Kidney (tissue), 14 donors: ENCODE data around the gene CELF5. TPM values are rescaled to one million over a fixed set of nuclear protein-coding genes. Genes with fewer than 3 reads are reported as not detected.

Source experiments
- DNase-seq, 5 donors: peaks; one replicate each; pipeline ENCODE4 v3.0.0-alpha.2; 2013 to 2020
- FAIRE-seq: peaks from 2 replicates; lab custom pipeline; 2012; peaks lifted over from hg19 to GRCh38; lab: Jason Lieb, UNC
- H3K27ac ChIP-seq, 2 donors: one replicate each; pipeline ENCODE4 v1.7.0; 2013; ENCODE audit warnings: low read depth in 2 of 2, low read length in 2 of 2, inconsistent platforms in 1 of 2
- H3K27me3 ChIP-seq: one replicate; pipeline ENCODE4 v1.7.1; 2013; ENCODE audit warnings: low read length, inconsistent platforms; ENCODE audit not compliant: control insufficient read depth, insufficient read depth
- H3K36me3 ChIP-seq, 3 donors: one replicate each; pipeline versions ENCODE4 v1.7.0 to v1.7.1; 2013; ENCODE audit warnings: low read length in 3 of 3, control low read depth in 1 of 3, inconsistent platforms in 1 of 3; ENCODE audit not compliant: insufficient read depth in 3 of 3, control insufficient read depth in 2 of 3
- H3K4me1 ChIP-seq, 3 donors: one replicate each; pipeline versions ENCODE4 v1.7.0 to v1.7.1; 2013; ENCODE audit warnings: low read length in 3 of 3, inconsistent platforms in 1 of 3, low read depth in 1 of 3; ENCODE audit not compliant: control insufficient read depth in 2 of 3, insufficient read depth in 2 of 3
- H3K4me3 ChIP-seq, 3 donors: one replicate each; pipeline versions ENCODE4 v1.7.0 to v1.8.1; 2013; ENCODE audit warnings: low read length in 3 of 3, control low read depth in 1 of 3, inconsistent platforms in 1 of 3
- H3K9ac ChIP-seq, 3 donors: one replicate each; pipeline versions ENCODE4 v1.7.0 to v1.7.1; 2013; ENCODE audit warnings: low read length in 3 of 3, control low read depth in 1 of 3, inconsistent platforms in 1 of 3
- H3K9me3 ChIP-seq, 3 donors: one replicate each; pipeline versions ENCODE4 v1.7.0 to v1.7.1; 2013; ENCODE audit warnings: low read length in 3 of 3, control low read depth in 1 of 3, inconsistent platforms in 1 of 3; ENCODE audit not compliant: control insufficient read depth in 2 of 3, insufficient read depth in 1 of 3
- CTCF ChIP-seq: IDR thresholded peaks from 3 replicates; pipeline ENCODE4 v1.5.1; 2012; ENCODE audit warnings: mild to moderate bottlenecking, moderate library complexity, borderline replicate concordance; ENCODE audit not compliant: insufficient read depth; ENCODE audit errors: extremely low read depth
- intact Hi-C: fragments of 100-400 bp; cut with DNase I; formaldehyde crosslinking; loops from one replicate; pipeline ENCODE4 v1.11.1; 2022
- polyA plus RNA-seq: library from polyadenylated mRNA; stranded (reverse); fragments of 350-450 nt; fragmentation: Illumina TruSeq; extraction: RNeasy Lipid Tissue Mini Kit (QIAGEN cat#74804); gene quantifications from one replicate; pipeline ENCODE4 v1.2.3, GENCODE V29; 2014; ENCODE audit warnings: low read depth, low replicate concordance; ENCODE audit not compliant: insufficient read depth
- total RNA-seq: library from RNA; stranded (reverse); fragmentation: NEBNext Ultra II Directional; extraction: Animal tissue kit (Norgen Biotek cat#: 25700); gene quantifications from one replicate; pipeline ENCODE4 v1.2.1, GENCODE V29; 2021
- donor health status: control.
- donor health status: control.
- donor health status: control.
- donor health status: control.
- donor health status: control.
- donor health status: DM: yes; HTN: yes; CAD: no.
- donor health status: Normal renal cell carcinoma (clear cell type).

Gene CELF5
- total and polyA plus RNA-seq, 2 donors from 2014 or later, result 0.15 to 0.38 TPM

- intact Hi-C loops, result loop anchor here (5.0 kb wide), 1 partner anchor 50 kb away; no protein-coding TSS in a partner anchor
- DNase-seq, result peak in 1 of 5 donors; percentile 60
- Histone ChIP-seq H3K36me3 (no peaks in the 10 kb centered on the region), H3K9me3 (no peaks in the 10 kb centered on the region), H3K27me3 (no peaks in the 10 kb centered on the region), H3K4me3 (no peak overlapping the region), H3K4me1 (no peaks in the 10 kb centered on the region), H3K9ac (no peak overlapping the region), H3K27ac (no peak overlapping the region)
- no peak for TF ChIP-seq CTCF
- FAIRE-seq, result no peak
These were observed 27.6 kb upstream of the CELF5 start for GRCh38 chr19:3196933-3197205.

- FAIRE-seq (no peak), DNase-seq (peak in 1 of 5 donors; percentile 66)
- H3K9me3 ChIP-seq, result no peaks in the 10 kb centered on the region
- intact Hi-C loops, result loop anchor here (5.0 kb wide), 1 partner anchor 48 kb away; no protein-coding TSS in a partner anchor
- H3K27ac ChIP-seq, result no peak overlapping the region
- H3K4me3 ChIP-seq, result no peak overlapping the region
- H3K4me1 ChIP-seq, result no peaks in the 10 kb centered on the region
- no peaks in the 10 kb centered on the region for H3K27me3 ChIP-seq
- H3K36me3 ChIP-seq, result no peaks in the 10 kb centered on the region
- no peak for TF ChIP-seq CTCF
- H3K9ac ChIP-seq, result no peak overlapping the region
These were observed 25.4 kb upstream of the CELF5 start for GRCh38 chr19:3198901-3199700.

GRCh38 chr19:3201072-3201700 is 23.3 kb upstream of the CELF5 start:
- H3K9ac ChIP-seq, result no peak overlapping the region
- FAIRE-seq (no peak), DNase-seq (no peak)
- no peak for TF ChIP-seq CTCF
- H3K27ac ChIP-seq, result no peak overlapping the region
- no peaks in the 10 kb centered on the region for H3K27me3 ChIP-seq
- intact Hi-C loops, result no loop called here
- no peaks in the 10 kb centered on the region for H3K4me1 ChIP-seq
- no peaks in the 10 kb centered on the region for H3K9me3 ChIP-seq
- H3K36me3 ChIP-seq, result peaks cover 0 to under 1% (median 0%) of the 10 kb centered on the region in 3 donors
- H3K4me3 ChIP-seq, result no peak overlapping the region
